ENCODE data around the gene HDLBP.

GRCh38 chr2:241223211-241224017, 92.1 kb downstream of the HDLBP start:
- no peak for TF ChIP-seq CTCF (IDR thresholded peaks at IDR 0.05 in 4 of 5, conservative IDR thresholded peaks at IDR 0.05 in 1 of 5)
- TF ChIP-seq POLR2A (IDR thresholded peaks at IDR 0.05) = no peak

Measured in gastrocnemius medialis (tissue), 4 donors.